A549 treated with AZD2906 at 1 μM for 4 hours (cell line): ENCODE results near the gene SYCP2. TPM values are rescaled to one million over a fixed set of nuclear protein-coding genes. Genes with fewer than 3 reads are reported as not detected.

ENCODE experiments used
- total RNA-seq: library from RNA; stranded (reverse); fragments of 200-300 nt; extraction: Qiagen RNA extraction; gene quantifications from 5 replicates; pipeline ENCODE4 v1.2.3, GENCODE V29; 2022

The SYCP2 gene, protein sequence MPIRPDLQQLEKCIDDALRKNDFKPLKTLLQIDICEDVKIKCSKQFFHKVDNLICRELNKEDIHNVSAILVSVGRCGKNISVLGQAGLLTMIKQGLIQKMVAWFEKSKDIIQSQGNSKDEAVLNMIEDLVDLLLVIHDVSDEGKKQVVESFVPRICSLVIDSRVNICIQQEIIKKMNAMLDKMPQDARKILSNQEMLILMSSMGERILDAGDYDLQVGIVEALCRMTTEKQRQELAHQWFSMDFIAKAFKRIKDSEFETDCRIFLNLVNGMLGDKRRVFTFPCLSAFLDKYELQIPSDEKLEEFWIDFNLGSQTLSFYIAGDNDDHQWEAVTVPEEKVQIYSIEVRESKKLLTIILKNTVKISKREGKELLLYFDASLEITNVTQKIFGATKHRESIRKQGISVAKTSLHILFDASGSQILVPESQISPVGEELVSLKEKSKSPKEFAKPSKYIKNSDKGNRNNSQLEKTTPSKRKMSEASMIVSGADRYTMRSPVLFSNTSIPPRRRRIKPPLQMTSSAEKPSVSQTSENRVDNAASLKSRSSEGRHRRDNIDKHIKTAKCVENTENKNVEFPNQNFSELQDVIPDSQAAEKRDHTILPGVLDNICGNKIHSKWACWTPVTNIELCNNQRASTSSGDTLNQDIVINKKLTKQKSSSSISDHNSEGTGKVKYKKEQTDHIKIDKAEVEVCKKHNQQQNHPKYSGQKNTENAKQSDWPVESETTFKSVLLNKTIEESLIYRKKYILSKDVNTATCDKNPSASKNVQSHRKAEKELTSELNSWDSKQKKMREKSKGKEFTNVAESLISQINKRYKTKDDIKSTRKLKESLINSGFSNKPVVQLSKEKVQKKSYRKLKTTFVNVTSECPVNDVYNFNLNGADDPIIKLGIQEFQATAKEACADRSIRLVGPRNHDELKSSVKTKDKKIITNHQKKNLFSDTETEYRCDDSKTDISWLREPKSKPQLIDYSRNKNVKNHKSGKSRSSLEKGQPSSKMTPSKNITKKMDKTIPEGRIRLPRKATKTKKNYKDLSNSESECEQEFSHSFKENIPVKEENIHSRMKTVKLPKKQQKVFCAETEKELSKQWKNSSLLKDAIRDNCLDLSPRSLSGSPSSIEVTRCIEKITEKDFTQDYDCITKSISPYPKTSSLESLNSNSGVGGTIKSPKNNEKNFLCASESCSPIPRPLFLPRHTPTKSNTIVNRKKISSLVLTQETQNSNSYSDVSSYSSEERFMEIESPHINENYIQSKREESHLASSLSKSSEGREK (N-terminal part only)
- 0.25 to 0.60 TPM (median 0.42 TPM) in 5 replicates for total RNA-seq

DNA sequence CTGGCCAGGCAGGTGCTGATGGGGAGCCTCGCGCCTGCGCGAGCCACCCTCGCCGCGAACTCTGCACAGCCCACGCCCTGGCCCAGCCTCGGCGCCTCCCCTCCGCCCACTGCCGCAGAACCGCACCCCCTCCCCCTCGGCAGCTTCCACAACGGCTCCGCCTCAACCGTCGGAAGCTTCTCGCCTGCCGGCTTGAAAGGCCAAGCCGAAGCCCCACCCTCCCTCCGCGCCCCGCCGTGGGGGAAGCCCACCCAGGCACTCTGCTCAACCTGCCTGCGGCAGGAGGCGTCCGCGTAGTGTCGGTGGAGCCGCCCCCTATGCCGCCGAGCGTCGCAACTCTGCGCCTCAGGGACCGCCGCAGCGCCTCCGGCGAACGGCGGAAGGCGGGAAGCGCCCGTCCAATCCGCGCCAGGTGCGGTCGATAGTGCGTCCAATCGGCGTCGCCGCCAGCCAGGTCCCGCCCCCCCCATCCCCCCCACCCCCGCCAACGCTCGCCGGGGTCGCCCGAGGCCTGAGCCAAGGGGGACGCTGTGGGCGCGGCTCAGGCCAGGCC is at the start of gene SYCP2:
TSS of gene SYCP2 (minus strand) at position 342 of the 553 bp plus-strand sequence. CDS start 11,224 bp downstream, outside the sequence.

DNA sequence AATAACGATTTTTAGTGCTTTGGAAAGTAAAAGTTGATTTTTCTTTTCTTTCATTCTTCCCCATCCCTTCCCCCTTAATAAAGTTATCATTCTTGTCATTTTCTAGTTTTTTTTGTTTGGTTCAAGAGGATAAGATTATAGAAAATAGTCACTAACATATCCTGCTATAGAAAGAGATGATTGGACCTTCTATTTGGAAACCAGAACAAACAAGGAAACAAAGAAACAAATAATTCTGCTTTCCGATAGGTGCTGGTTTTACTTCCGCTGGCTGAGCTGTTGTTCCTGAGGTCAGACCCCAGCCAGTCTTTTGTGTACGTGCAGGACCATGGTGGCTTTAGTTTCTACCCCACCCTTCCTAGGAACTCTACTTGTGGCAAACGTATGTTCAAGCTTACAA is 24.7 kb upstream of the SYCP2 start, which contains the start of gene CDH26:
TSS of gene CDH26 (plus strand) at position 301 of the 400 bp plus-strand sequence. CDS start 304 bp downstream, outside the sequence.

GRCh38 chr20:59940129-59940955 is 6.9 kb upstream of the SYCP2 start, which contains the start of the genes FAM217B and PPP1R3D:
TSS of gene FAM217B (plus strand) at chr20:59940389. CDS start at chr20:59943944, 3,555 bp downstream.
TSS of gene PPP1R3D (minus strand) at chr20:59940305. CDS start at chr20:59939931, 374 bp downstream.

Other genes with a start within 250 kb of the SYCP2 start
- 2.0 to 2.8 TPM (median 2.6 TPM) in 5 replicates for gene PPP1R3D, start 6.7 kb upstream of the SYCP2 start, total RNA-seq
- gene FAM217B, start 6.8 kb upstream of the SYCP2 start, total RNA-seq = 5.7 to 6.5 TPM (median 6.0 TPM) in 5 replicates
- 0.05 to 0.20 TPM (median 0.12 TPM) in 4 of 5 replicates, not detected in the other for gene CDH26, start 24.8 kb upstream of the SYCP2 start, total RNA-seq